Uterus (tissue), 4 donors: ENCODE data around the gene PRR9. TPM values are rescaled to one million over a fixed set of nuclear protein-coding genes. Genes with fewer than 3 reads are reported as not detected.
"Not testable (repeated sequence)": the region's sequence is repeated elsewhere in the genome, so short reads cannot be mapped to it uniquely, and the experiment has no call there.

Experiments used
- DNase-seq, 2 donors: peaks; one replicate each; pipeline ENCODE4 v3.0.0-alpha.2; 2019 to 2020
- H3K27ac ChIP-seq, 2 donors: fragments of 200-600 bp; sonication (generic); 1 replicate in 1 of 2; 2 replicates in 1 of 2; pipeline ENCODE4 v1.5.1; 2016 to 2018
- H3K27me3 ChIP-seq, 2 donors: fragments of 200-600 bp; sonication (generic); one replicate each; pipeline ENCODE4 v1.5.1; 2018 to 2019; ENCODE audit warnings: control low read depth in 1 of 2
- H3K36me3 ChIP-seq, 2 donors: fragments of 200-600 bp; sonication (generic); one replicate each; pipeline ENCODE4 v1.5.1; 2019; ENCODE audit warnings: control low read depth in 1 of 2
- H3K4me1 ChIP-seq, 2 donors: fragments of 200-600 bp; sonication (generic); one replicate each; pipeline ENCODE4 v1.5.1; 2018 to 2019; ENCODE audit warnings: control low read depth in 1 of 2
- H3K4me3 ChIP-seq, 2 donors: fragments of 200-600 bp; sonication (generic); 1 replicate in 1 of 2; 2 replicates in 1 of 2; pipeline ENCODE4 v1.5.1; 2018 to 2019; ENCODE audit warnings: mild to moderate bottlenecking in 1 of 2
- H3K9me3 ChIP-seq, 2 donors: fragments of 200-600 bp; sonication (generic); one replicate each; pipeline ENCODE4 v1.5.1; 2019; ENCODE audit warnings: control low read depth in 1 of 2
- POLR2A ChIP-seq, 2 donors: fragments of 450-650 bp; IDR thresholded peaks; one replicate each; pipeline ENCODE4 v1.6.1; 2016; ENCODE audit warnings: antibody characterized with exemption in 2 of 2, mild to moderate bottlenecking in 1 of 2, moderate library complexity in 1 of 2
- intact Hi-C: fragments of 100-400 bp; cut with DNase I; formaldehyde crosslinking; loops from one replicate; pipeline ENCODE4 v1.15.1; 2023; ENCODE audit warnings: low total_unique reads
- total RNA-seq, 4 donors: library from RNA; depleted of rRNA in 3 of 4; stranded (reverse); fragments of >200 nt in 3 of 4; gene quantifications; one replicate each; pipeline versions ENCODE4 v1.1.0 to v1.2.4, GENCODE V29; 2014 to 2023
- TF ChIP-seq, protein P1 (sequence below), 4 experiments: fragments of 200-600 bp in 2 of 4; fragments of 450-650 bp in 2 of 4; sonication (generic) in 2 of 4; IDR thresholded peaks; one replicate each; pipeline ENCODE4 v1.5.1; 2016 to 2019; ENCODE audit warnings: antibody characterized with exemption in 4 of 4, mild to moderate bottlenecking in 2 of 4, moderate library complexity in 1 of 4
- donor health status: DM: yes; HTN: yes; CAD: no.

Gene PRR9
- total RNA-seq, 4 donors from 2014 or later: not detected

DNA sequence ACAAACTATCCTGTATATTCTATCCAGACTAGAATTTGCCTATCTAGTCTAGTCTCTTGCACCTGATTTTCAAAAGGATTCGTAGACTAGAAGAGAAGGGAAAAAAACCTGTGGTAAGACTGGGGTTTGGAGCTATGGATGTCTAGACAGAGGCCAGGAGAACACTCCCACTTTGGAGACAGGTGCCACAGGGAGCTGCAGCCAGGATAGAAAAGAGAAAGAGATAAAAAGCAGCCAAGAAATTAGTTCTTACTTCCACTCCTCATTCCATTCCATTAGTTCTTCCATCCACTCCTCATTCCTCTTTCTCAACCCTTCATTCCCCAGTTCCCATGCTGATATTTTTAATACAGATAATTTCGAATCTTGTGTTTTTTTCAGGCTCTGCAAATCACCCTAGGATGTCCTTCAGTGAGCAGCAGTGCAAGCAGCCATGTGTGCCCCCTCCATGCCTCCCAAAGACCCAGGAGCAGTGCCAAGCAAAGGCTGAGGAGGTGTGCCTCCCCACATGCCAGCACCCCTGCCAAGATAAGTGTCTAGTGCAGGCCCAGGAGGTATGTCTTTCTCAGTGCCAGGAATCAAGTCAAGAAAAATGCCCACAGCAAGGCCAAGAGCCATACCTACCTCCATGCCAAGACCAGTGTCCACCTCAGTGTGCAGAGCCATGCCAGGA lies 496 bp downstream of the PRR9 start:
- H3K36me3 ChIP-seq: no peaks in the 10 kb centered on the region
- H3K4me1 ChIP-seq: no peaks in the 10 kb centered on the region
- intact Hi-C loops: no loop called here
- H3K4me3 ChIP-seq: no peak overlapping the region
- TF ChIP-seq, protein P1, sequence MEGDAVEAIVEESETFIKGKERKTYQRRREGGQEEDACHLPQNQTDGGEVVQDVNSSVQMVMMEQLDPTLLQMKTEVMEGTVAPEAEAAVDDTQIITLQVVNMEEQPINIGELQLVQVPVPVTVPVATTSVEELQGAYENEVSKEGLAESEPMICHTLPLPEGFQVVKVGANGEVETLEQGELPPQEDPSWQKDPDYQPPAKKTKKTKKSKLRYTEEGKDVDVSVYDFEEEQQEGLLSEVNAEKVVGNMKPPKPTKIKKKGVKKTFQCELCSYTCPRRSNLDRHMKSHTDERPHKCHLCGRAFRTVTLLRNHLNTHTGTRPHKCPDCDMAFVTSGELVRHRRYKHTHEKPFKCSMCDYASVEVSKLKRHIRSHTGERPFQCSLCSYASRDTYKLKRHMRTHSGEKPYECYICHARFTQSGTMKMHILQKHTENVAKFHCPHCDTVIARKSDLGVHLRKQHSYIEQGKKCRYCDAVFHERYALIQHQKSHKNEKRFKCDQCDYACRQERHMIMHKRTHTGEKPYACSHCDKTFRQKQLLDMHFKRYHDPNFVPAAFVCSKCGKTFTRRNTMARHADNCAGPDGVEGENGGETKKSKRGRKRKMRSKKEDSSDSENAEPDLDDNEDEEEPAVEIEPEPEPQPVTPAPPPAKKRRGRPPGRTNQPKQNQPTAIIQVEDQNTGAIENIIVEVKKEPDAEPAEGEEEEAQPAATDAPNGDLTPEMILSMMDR (IDR thresholded peaks at IDR 0.05): no peak
- no peak for TF ChIP-seq POLR2A (IDR thresholded peaks at IDR 0.05)
- H3K27ac ChIP-seq: no peak overlapping the region
- no peaks in the 10 kb centered on the region for H3K27me3 ChIP-seq
- H3K9me3 ChIP-seq: no peaks in the 10 kb centered on the region
- no peak for DNase-seq

DNA sequence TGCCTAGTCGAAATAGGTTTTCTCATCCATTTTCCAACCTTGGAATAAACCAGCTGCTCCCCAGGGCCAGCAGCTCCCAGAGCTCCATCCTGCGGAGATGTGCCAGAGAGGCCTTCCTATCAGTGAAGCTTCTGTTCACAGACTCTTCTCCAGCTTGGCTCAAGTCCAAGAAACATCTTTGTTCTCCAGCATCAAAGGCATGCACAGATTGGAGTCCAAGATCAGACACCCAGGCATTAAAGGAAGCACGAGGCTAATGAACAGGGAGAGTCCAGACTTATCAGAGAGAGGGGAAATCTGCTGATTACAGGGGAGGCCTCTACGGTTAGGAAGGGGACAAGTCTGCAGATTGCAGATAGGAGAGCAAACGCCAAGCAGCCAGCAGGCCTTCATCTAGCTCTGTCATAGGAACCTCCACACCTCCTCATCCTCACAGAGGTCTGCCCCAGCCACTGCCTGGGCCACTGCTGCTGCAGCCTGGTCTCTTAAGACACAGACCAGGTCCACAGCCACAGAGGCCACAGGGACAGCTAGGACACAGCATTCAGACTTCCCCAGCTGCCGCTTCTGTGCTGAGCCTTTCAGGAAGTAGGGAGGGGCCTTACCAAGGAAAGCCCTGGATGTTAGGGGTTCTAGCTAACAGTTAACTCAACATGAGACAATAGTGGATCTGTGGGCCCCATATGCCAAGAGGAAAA lies 3.4 kb downstream of the PRR9 start:
- DNase-seq: no peak
- Histone ChIP-seq H3K27ac (no peak overlapping the region), H3K4me3 (no peak overlapping the region), H3K27me3 (no peaks in the 10 kb centered on the region), H3K9me3 (no peaks in the 10 kb centered on the region), H3K4me1 (no peaks in the 10 kb centered on the region), H3K36me3 (no peaks in the 10 kb centered on the region)
- intact Hi-C loops: no loop called here
- TF ChIP-seq, protein P1 (IDR thresholded peaks at IDR 0.05): no peak
- no peak for TF ChIP-seq POLR2A (IDR thresholded peaks at IDR 0.05)

DNA sequence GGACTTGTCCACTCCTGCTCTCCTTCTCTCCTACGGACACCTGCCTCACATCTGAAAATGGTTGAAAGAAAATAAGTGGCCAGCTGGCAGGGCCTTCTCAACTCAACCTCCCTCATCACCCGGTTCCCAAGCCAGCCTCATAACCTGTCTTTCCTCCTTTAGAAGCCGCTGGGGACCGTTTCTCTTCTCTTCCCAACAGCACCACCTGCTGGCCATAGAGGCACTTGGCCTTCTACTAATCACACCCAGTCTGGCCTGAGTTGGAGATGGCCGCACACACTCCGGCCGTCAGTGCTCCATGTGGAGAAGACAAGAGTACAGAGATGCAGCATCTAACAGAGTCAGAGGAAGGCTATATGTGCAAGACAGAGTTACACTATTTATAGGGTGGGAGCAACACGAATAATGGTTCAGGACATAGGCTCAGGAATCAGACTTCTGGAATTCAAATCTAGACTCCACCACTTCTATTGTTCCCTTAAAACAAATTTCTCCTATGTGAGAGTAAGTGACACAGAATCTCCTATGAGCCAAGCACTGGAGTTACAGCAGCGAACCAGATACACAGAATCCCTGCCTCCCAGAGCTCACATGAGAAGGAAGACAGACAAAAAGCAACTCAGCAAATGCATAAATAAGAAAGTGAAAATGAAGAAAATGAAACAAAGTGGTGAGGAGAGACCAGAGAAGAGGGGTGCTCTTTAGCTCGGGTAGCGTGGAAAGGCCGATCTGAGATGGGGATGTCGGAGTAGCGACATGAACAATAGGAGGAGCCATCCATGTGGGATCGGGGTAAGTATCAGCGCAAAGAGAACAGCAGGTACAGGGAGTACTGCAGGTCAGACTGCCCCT lies 5.9 kb downstream of the PRR9 start:
- H3K27me3 ChIP-seq, H3K36me3 ChIP-seq, intact Hi-C loops, H3K4me3 ChIP-seq, H3K27ac ChIP-seq, H3K9me3 ChIP-seq, H3K4me1 ChIP-seq: not testable (repeated sequence)
- TF ChIP-seq, protein P1 (IDR thresholded peaks at IDR 0.05): peak in 3 of 4 experiments; percentile 34 to 43 (median 39)
- DNase-seq: peak; percentile 26 to 45

DNA sequence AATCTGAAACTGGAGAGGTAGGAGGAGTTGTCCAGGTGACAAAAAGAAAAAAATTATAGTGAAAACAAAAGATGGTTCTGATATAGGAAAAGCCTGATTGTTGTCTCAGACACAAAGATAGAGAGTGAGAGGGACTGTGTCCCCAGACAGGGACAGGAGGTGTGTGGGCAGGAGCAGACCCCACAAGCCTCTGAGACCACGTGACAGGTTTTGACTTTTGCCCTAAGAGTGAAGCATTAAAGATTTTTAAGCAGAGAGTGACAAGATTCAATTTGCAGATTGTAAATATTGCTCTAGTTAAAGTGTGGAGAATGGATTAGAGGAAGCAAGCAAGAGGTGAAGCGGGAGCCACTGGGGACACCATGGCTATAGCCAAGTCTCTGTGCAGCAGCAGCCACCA lies 10.4 kb downstream of the PRR9 start:
- Histone ChIP-seq H3K27ac (no peak overlapping the region), H3K27me3 (peaks cover 0 to 5% of the 10 kb centered on the region in 2 donors), H3K4me1 (no peaks in the 10 kb centered on the region), H3K9me3 (no peaks in the 10 kb centered on the region), H3K4me3 (no peak overlapping the region), H3K36me3 (no peaks in the 10 kb centered on the region)
- intact Hi-C loops: no loop called here
- no peak for DNase-seq
- TF ChIP-seq, protein P1 (IDR thresholded peaks at IDR 0.05): no peak
- TF ChIP-seq POLR2A (IDR thresholded peaks at IDR 0.05): no peak

DNA sequence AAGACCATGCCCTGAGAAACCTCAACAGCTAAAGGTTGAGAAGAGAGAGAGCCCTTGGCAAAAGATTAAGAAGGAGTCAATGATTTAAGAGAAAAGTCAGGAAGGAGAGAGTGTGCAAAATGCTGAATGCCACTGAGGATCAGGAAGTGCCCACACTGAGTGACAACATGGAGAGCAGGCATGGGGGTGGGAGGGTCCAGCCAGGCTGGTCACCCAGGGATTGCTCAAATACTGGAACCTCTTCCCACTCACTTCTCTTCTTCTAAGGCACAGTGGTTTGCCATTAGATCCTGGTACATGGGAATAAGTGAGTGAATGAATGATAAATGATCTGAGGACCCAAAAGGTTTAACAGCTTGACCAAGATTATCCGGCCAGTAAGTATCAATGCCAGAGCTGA lies 11.1 kb downstream of the PRR9 start:
- Histone ChIP-seq H3K27me3 (peaks cover 0 to 5% of the 10 kb centered on the region in 2 donors), H3K4me1 (no peaks in the 10 kb centered on the region), H3K4me3 (no peak overlapping the region), H3K36me3 (no peaks in the 10 kb centered on the region), H3K27ac (no peak overlapping the region), H3K9me3 (no peaks in the 10 kb centered on the region)
- TF ChIP-seq, protein P1 (IDR thresholded peaks at IDR 0.05): no peak
- TF ChIP-seq POLR2A (IDR thresholded peaks at IDR 0.05): no peak
- no peak for DNase-seq
- intact Hi-C loops: no loop called here

DNA sequence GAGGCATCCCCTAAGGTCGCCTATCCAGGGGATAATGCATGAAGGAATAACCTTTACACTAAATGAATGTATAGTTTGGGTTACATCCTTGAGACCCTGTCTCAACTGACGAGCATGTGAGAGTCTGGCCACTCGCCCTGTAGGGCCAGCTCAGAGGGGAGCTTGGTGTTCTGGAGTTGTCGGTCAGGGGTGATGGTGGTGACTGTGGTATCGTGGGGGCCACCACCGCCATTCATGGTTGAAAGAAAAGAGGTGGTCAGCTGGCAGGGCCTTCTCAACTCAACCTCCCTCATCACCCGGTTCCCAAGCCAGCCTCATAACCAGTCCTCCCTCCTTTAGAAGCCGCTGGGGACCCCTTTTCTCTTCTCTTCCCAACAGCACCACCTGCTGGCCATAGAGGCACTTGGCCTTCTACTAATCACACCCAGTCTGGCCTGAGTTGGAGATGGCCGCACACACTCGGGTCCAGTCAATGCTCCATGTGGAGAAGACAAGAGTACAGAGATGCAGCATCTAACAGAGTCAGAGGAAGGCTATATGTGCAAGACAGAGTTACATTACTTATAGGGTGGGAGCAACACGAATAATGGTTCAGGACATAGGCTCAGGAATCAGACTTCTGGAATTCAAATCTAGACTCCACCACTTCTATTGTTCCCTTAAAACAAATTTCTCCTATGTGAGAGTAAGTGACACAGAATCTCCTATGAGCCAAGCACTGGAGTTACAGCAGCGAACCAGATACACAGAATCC lies 11.9 kb downstream of the PRR9 start:
- H3K4me1 ChIP-seq, H3K27ac ChIP-seq, H3K27me3 ChIP-seq, intact Hi-C loops, DNase-seq, H3K36me3 ChIP-seq, H3K9me3 ChIP-seq, H3K4me3 ChIP-seq: not testable (repeated sequence)
